ENCODE data around the gene MAPKAPK2. TPM values are rescaled to one million over a fixed set of nuclear protein-coding genes. Genes with fewer than 3 reads are reported as not detected.

The MAPKAPK2 gene
- polyA plus RNA-seq, 3 donors: 1.6 to 56.9 (median 2.2) TPM

DNA sequence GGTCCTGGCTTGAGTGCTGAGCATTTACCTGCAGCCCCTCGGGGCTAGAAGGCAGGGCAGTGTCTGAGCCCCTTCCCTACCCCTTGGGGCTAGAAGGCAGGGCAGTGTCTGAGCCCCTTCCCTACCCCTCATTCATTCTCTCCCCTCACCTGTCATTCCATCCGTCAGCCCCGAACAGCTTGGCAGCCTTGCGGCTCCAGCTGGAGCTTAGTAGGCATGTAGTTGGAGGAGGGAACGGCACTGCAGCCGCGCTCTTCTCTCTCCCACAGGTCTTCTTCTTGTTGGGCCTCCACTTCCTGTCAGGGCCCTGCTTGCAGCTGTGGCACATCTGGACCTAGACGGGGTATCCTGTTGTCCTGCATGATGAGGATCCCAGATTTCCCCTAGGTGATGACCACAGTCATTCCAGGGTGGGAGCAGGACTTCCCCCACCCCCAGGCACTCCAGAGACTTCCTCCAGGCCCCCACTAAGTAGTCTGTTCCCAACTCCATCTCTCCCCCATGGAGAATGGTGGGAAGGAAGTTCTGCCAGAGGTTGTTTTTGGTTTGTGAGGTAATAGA, 22.2 kb downstream of the MAPKAPK2 start:
- Histone ChIP-seq H3K4me2 (replicated peaks; ENCODE audit: extremely low read depth, low read length, poor library complexity, severe bottlenecking) (peak overlapping the region; percentile 48), H3K79me2 (ENCODE audit: insufficient read depth, low read length) (peaks cover 100% of the 10 kb centered on the region), H3K27ac (ENCODE audit: low read depth in 1 of 2, low read length in 2 of 2) (peak overlapping the region in 1 of 2 donors; percentile 34), H2AFZ (ENCODE audit: insufficient read depth, low read depth, low read length, poor library complexity, severe bottlenecking) (no peak overlapping the region), H3K4me1 (ENCODE audit: control insufficient read depth in 1 of 2, insufficient read depth in 2 of 2, low read length in 2 of 2) (peaks cover 46 to 77% of the 10 kb centered on the region in 2 donors), H3K9ac (ENCODE audit: insufficient read depth, low read length, poor library complexity, severe bottlenecking) (no peak overlapping the region), H3K4me3 (replicated peaks in 1 of 3; ENCODE audit: low read depth in 2 of 3, low read length in 3 of 3) (peak overlapping the region in 1 of 3 experiments; percentile 40), H4K20me1 (ENCODE audit: insufficient read depth, low read length) (peaks cover 100% of the 10 kb centered on the region), H3K36me3 (replicated peaks in 1 of 2; ENCODE audit: control insufficient read depth in 1 of 2, insufficient read depth in 2 of 2, low read length in 2 of 2) (no peaks in the 10 kb centered on the region), H3K9me3 (replicated peaks in 1 of 2; ENCODE audit: control insufficient read depth in 1 of 2, insufficient read depth in 1 of 2, low read length in 2 of 2) (no peaks in the 10 kb centered on the region), H3K27me3 (ENCODE audit: control insufficient read depth in 2 of 2, insufficient read depth in 2 of 2, low read length in 2 of 2) (no peaks in the 10 kb centered on the region)
- Mint-ChIP-seq H3K4me3 (peak overlapping the region in 1 of 2 donors; percentile 39), H3K36me3 (peaks cover 7 to 42% of the 10 kb centered on the region in 2 donors), H3K27ac (peak overlapping the region in 1 of 7 donors; percentile 44), H3K27me3 (ENCODE audit: low read depth in 3 of 3) (no peaks in the 10 kb centered on the region), H3K9me3 (peaks cover 0 to 2% (median 0%) of the 10 kb centered on the region in 7 donors), H3K4me1 (peaks cover 88% of the 10 kb centered on the region)
- 13% methylated on average over 4 of the region's 8 CpGs for WGBS (ENCODE audit: insufficient coverage)
- no peak for DNase-seq
- intact Hi-C loops (cut with micrococcal nuclease): no loop called here
- TF ChIP-seq, protein P1, sequence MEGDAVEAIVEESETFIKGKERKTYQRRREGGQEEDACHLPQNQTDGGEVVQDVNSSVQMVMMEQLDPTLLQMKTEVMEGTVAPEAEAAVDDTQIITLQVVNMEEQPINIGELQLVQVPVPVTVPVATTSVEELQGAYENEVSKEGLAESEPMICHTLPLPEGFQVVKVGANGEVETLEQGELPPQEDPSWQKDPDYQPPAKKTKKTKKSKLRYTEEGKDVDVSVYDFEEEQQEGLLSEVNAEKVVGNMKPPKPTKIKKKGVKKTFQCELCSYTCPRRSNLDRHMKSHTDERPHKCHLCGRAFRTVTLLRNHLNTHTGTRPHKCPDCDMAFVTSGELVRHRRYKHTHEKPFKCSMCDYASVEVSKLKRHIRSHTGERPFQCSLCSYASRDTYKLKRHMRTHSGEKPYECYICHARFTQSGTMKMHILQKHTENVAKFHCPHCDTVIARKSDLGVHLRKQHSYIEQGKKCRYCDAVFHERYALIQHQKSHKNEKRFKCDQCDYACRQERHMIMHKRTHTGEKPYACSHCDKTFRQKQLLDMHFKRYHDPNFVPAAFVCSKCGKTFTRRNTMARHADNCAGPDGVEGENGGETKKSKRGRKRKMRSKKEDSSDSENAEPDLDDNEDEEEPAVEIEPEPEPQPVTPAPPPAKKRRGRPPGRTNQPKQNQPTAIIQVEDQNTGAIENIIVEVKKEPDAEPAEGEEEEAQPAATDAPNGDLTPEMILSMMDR (IDR thresholded peaks at IDR 0.05): no peak

DNA sequence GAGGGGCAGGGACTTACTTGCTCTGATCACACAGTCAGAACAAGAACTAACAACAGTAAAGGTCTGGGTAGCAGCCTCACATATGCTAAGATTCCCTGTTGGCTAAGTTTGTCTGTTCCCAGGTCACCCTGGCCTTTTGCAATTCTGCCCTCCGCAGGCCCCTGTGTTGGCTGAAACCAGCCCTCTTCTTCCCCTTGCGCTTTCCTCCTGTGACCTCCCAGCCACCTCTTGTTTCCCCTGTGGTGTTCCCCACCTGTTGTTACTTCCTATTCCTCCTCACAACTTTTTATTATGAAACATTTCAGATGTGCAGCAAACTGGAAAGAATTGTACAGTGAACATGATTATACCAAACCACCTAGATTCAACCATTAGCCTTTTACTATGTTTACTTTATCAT, 23.4 kb downstream of the MAPKAPK2 start:
- Histone ChIP-seq H3K9me3 (replicated peaks in 1 of 2; ENCODE audit: control insufficient read depth in 1 of 2, insufficient read depth in 1 of 2, low read length in 2 of 2) (no peaks in the 10 kb centered on the region), H3K27me3 (ENCODE audit: control insufficient read depth in 2 of 2, insufficient read depth in 2 of 2, low read length in 2 of 2) (no peaks in the 10 kb centered on the region), H3K9ac (ENCODE audit: insufficient read depth, low read length, poor library complexity, severe bottlenecking) (no peak overlapping the region), H3K79me2 (ENCODE audit: insufficient read depth, low read length) (peaks cover 100% of the 10 kb centered on the region), H3K4me3 (replicated peaks in 1 of 3; ENCODE audit: low read depth in 2 of 3, low read length in 3 of 3) (peak overlapping the region in 1 of 3 experiments; percentile 40), H4K20me1 (ENCODE audit: insufficient read depth, low read length) (peaks cover 100% of the 10 kb centered on the region), H3K27ac (ENCODE audit: low read depth in 1 of 2, low read length in 2 of 2) (peak overlapping the region in 1 of 2 donors; percentile 34), H3K4me2 (replicated peaks; ENCODE audit: extremely low read depth, low read length, poor library complexity, severe bottlenecking) (peak overlapping the region; percentile 48), H3K4me1 (ENCODE audit: control insufficient read depth in 1 of 2, insufficient read depth in 2 of 2, low read length in 2 of 2) (peaks cover 49 to 78% of the 10 kb centered on the region in 2 donors), H3K36me3 (replicated peaks in 1 of 2; ENCODE audit: control insufficient read depth in 1 of 2, insufficient read depth in 2 of 2, low read length in 2 of 2) (no peaks in the 10 kb centered on the region), H2AFZ (ENCODE audit: insufficient read depth, low read depth, low read length, poor library complexity, severe bottlenecking) (no peak overlapping the region)
- peak; percentile 28 to 72 (median 39) for DNase-seq
- Mint-ChIP-seq H3K9me3 (peaks cover 0 to 2% (median 0%) of the 10 kb centered on the region in 7 donors), H3K27ac (peak overlapping the region in 5 of 7 donors; percentile 6 to 81 (median 51)), H3K4me1 (peaks cover 88% of the 10 kb centered on the region), H3K36me3 (peaks cover 3 to 36% of the 10 kb centered on the region in 2 donors), H3K4me3 (peak overlapping the region; percentile 2 to 80), H3K27me3 (ENCODE audit: low read depth in 3 of 3) (no peaks in the 10 kb centered on the region)
- intact Hi-C loops (cut with micrococcal nuclease): no loop called here
- 0% methylated on average over 2 of the region's 2 CpGs for WGBS (ENCODE audit: insufficient coverage)
- TF ChIP-seq, protein P1 (IDR thresholded peaks at IDR 0.05): no peak

Measured in CD14-positive monocyte (primary cell).